Lower leg skin (tissue), 3 donors: ENCODE measurements around the gene CCDC78.

Experiments used
- POLR2A ChIP-seq, 2 donors: fragments of 450-650 bp; IDR thresholded peaks; one replicate each; pipeline ENCODE4 v1.6.1; 2016 to 2017; ENCODE audit warnings: antibody characterized with exemption in 2 of 2, mild to moderate bottlenecking in 1 of 2, moderate library complexity in 1 of 2
- TF ChIP-seq, protein P1 (sequence below), 3 donors: fragments of 450-650 bp; IDR thresholded peaks; one replicate each; pipeline ENCODE4 v1.5.1; 2016; ENCODE audit warnings: antibody characterized with exemption in 3 of 3, mild to moderate bottlenecking in 3 of 3, moderate library complexity in 2 of 3

DNA sequence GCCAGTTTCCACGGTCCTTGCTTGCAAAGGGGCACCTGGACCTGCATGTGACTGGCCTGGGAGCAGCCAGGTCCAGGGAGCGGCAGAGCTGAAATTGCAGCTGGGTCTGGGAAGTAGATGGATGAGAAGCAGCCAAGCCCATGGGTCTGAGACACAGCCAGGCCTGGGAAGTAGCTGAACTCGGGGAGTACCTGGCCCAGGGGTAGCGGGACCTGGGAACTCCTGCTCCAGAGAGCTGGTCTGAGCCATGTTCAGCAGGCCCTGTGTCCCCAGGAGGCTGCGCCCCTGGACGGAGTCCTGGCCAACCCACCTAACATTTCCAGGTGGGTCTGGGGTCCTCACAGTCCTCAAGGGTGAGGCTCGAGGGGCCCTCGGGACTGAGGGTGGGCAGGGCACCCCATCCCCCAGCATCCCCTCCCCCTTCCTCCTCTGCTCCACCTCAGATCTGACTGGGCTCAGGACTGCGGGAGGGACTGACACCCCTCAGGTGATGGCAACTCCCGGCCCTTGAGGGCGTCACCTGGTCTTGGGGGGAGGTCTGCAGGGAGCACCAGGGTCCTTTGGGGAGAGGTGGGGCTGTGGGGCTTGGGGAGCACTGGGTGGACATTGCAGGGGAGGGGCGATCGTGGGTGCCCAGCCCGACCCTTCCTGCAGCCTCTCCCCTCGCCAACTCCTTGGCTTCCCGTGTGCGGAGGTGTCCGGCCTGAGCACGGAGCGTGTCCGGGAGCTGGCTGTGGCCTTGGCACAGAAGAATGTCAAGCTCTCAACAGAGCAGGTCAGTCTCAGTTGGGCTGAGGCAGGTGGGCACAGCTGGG, 37.3 kb upstream of the CCDC78 start:
- TF ChIP-seq, protein P1, sequence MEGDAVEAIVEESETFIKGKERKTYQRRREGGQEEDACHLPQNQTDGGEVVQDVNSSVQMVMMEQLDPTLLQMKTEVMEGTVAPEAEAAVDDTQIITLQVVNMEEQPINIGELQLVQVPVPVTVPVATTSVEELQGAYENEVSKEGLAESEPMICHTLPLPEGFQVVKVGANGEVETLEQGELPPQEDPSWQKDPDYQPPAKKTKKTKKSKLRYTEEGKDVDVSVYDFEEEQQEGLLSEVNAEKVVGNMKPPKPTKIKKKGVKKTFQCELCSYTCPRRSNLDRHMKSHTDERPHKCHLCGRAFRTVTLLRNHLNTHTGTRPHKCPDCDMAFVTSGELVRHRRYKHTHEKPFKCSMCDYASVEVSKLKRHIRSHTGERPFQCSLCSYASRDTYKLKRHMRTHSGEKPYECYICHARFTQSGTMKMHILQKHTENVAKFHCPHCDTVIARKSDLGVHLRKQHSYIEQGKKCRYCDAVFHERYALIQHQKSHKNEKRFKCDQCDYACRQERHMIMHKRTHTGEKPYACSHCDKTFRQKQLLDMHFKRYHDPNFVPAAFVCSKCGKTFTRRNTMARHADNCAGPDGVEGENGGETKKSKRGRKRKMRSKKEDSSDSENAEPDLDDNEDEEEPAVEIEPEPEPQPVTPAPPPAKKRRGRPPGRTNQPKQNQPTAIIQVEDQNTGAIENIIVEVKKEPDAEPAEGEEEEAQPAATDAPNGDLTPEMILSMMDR (IDR thresholded peaks at IDR 0.05) = no peak
- TF ChIP-seq POLR2A (IDR thresholded peaks at IDR 0.05) = no peak
